HG02938 (cell line): ENCODE results near the gene NME7.

Experiments
- ATAC-seq: cut with Tn5 transposase; IDR thresholded peaks from one replicate; pipeline ENCODE4 v1.9.1; 2021; ENCODE audit warnings: mild to moderate bottlenecking, moderate library complexity; ENCODE audit not compliant: unreplicated experiment

NME7 gene

GRCh38 chr1:169091480-169091941 is 276.1 kb downstream of the NME7 start:
- ATAC-seq, result peak; percentile 78

- peak; percentile 32 for ATAC-seq
Observed at GRCh38 chr1:169090900-169091311, 276.7 kb downstream of the NME7 start.

- ATAC-seq, result no peak
Observed at GRCh38 chr1:169090308-169090899, 277.2 kb downstream of the NME7 start.

- ATAC-seq, result no peak
Observed at GRCh38 chr1:169089776-169090175, 277.8 kb downstream of the NME7 start.

GRCh38 chr1:169087876-169088275 is 279.7 kb downstream of the NME7 start:
- ATAC-seq, result no peak

GRCh38 chr1:169086603-169087455 is 280.8 kb downstream of the NME7 start:
- ATAC-seq, result peak; percentile 39

- ATAC-seq, result no peak
Observed at GRCh38 chr1:169085911-169086310, 281.7 kb downstream of the NME7 start.
